M059J (cell line): ENCODE results near the gene TIAM1. TPM values are rescaled to one million over a fixed set of nuclear protein-coding genes. Genes with fewer than 3 reads are reported as not detected.

Experiments used
- DNase-seq: peaks from one replicate; pipeline ENCODE4 v3.0.0-alpha.2; 2012; ENCODE audit warnings: low read depth
- total RNA-seq: library from RNA; depleted of rRNA; stranded (reverse); fragments of >200 nt; shearing (Covaris generic); gene quantifications from 2 replicates; pipeline ENCODE4 v1.2.3, GENCODE V29; 2014

The TIAM1 gene
- total RNA-seq, 1 experiment from 2014 or later = 0.30 TPM

GRCh38 chr21:31136891-31137290 lies 207.2 kb downstream of the TIAM1 start:
- DNase-seq = peak; percentile 2

- no peak for DNase-seq
Observed at GRCh38 chr21:31135531-31136184, 208.4 kb downstream of the TIAM1 start.

- DNase-seq = no peak
Observed at GRCh38 chr21:31133243-31133830, 210.7 kb downstream of the TIAM1 start.

- DNase-seq = peak; percentile 2
Observed at GRCh38 chr21:31132574-31133242, 211.4 kb downstream of the TIAM1 start.

- DNase-seq = no peak
Observed at GRCh38 chr21:31130821-31131220, 213.2 kb downstream of the TIAM1 start.

GRCh38 chr21:31128234-31128633 lies 215.8 kb downstream of the TIAM1 start:
- DNase-seq = no peak

- no peak for DNase-seq
Observed at GRCh38 chr21:31124010-31124409, 220.1 kb downstream of the TIAM1 start.

GRCh38 chr21:31119199-31119598 lies 224.9 kb downstream of the TIAM1 start:
- no peak for DNase-seq

- peak; percentile 51 for DNase-seq
Observed at GRCh38 chr21:31117128-31117916, 226.7 kb downstream of the TIAM1 start.

GRCh38 chr21:31115249-31115648 lies 228.8 kb downstream of the TIAM1 start:
- DNase-seq = no peak

- DNase-seq = no peak
Observed at GRCh38 chr21:31111093-31111492, 233.0 kb downstream of the TIAM1 start.

- DNase-seq = no peak
Observed at GRCh38 chr21:31110430-31110829, 233.6 kb downstream of the TIAM1 start.

GRCh38 chr21:31107871-31108270 lies 236.2 kb downstream of the TIAM1 start:
- no peak for DNase-seq

GRCh38 chr21:31107176-31107785 lies 236.8 kb downstream of the TIAM1 start:
- DNase-seq = no peak

- DNase-seq = no peak
Observed at GRCh38 chr21:31103571-31104265, 240.3 kb downstream of the TIAM1 start.

GRCh38 chr21:31103163-31103562 lies 240.9 kb downstream of the TIAM1 start:
- no peak for DNase-seq

- DNase-seq = no peak
Observed at GRCh38 chr21:31099122-31099521, 244.9 kb downstream of the TIAM1 start.

- peak; percentile 21 for DNase-seq
Observed at GRCh38 chr21:31098576-31099005, 245.5 kb downstream of the TIAM1 start.

GRCh38 chr21:31092832-31093625 lies 251.0 kb downstream of the TIAM1 start:
- no peak for DNase-seq

GRCh38 chr21:31090376-31090775 lies 253.7 kb downstream of the TIAM1 start:
- no peak for DNase-seq

- no peak for DNase-seq
Observed at GRCh38 chr21:31088474-31088751, 255.6 kb downstream of the TIAM1 start.
